Body of pancreas (tissue), 4 donors: Measurements from ENCODE around the gene MYO6.

Source experiments
- POLR2A ChIP-seq, 3 donors: fragments of 450-650 bp; IDR thresholded peaks; one replicate each; pipeline ENCODE4 v1.6.1; 2016; ENCODE audit warnings: antibody characterized with exemption in 3 of 3, mild to moderate bottlenecking in 2 of 3
- TF ChIP-seq, protein P1 (sequence below), 7 experiments: fragments of 450-650 bp in 4 of 7; fragments of 200-600 bp in 3 of 7; sonication (generic) in 3 of 7; IDR thresholded peaks; one replicate each; pipeline ENCODE4 v1.5.1; 2016 to 2019; ENCODE audit warnings: antibody characterized with exemption in 7 of 7

DNA sequence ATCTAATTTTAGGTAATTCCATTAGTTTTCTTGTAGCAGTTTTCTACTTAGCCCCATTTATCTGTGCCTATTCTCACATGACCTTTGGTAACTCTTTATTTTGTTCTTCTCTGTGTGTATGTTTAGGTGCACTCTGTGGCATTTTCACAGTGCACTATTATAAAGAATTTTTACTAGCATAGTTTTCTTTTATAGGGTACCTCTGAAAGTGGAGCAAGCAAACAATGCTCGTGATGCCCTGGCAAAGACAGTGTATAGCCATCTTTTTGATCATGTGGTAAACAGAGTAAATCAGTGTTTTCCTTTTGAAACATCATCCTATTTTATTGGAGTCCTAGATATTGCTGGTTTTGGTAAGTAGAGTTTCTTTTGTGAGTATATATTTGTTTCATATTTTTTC lies 107.9 kb downstream of the MYO6 start:
- TF ChIP-seq, protein P1, sequence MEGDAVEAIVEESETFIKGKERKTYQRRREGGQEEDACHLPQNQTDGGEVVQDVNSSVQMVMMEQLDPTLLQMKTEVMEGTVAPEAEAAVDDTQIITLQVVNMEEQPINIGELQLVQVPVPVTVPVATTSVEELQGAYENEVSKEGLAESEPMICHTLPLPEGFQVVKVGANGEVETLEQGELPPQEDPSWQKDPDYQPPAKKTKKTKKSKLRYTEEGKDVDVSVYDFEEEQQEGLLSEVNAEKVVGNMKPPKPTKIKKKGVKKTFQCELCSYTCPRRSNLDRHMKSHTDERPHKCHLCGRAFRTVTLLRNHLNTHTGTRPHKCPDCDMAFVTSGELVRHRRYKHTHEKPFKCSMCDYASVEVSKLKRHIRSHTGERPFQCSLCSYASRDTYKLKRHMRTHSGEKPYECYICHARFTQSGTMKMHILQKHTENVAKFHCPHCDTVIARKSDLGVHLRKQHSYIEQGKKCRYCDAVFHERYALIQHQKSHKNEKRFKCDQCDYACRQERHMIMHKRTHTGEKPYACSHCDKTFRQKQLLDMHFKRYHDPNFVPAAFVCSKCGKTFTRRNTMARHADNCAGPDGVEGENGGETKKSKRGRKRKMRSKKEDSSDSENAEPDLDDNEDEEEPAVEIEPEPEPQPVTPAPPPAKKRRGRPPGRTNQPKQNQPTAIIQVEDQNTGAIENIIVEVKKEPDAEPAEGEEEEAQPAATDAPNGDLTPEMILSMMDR (IDR thresholded peaks at IDR 0.05), result no peak
- TF ChIP-seq POLR2A (IDR thresholded peaks at IDR 0.05), result no peak
